Smooth muscle cell (in vitro differentiated cells): ENCODE data around the gene PDE8B. TPM values are rescaled to one million over a fixed set of nuclear protein-coding genes. Genes with fewer than 3 reads are reported as not detected.

Source experiments
- DNase-seq: peaks from one replicate; lab custom pipeline; 2025; ENCODE audit not compliant: unreplicated experiment; lab: John Stamatoyannopoulos, UW
- H2AFZ ChIP-seq: fragments of 200-600 bp; sonication (generic); 2 replicates; pipeline ENCODE4 v1.6.0; 2016; ENCODE audit warnings: antibody characterized with exemption, low read depth, mild to moderate bottlenecking
- H3F3A ChIP-seq: fragments of 200-600 bp; sonication (generic); 2 replicates; pipeline ENCODE4 v1.6.0; 2017; ENCODE audit warnings: antibody characterized with exemption, low read depth
- H3K27ac ChIP-seq: fragments of 200-600 bp; sonication (generic); 2 replicates; pipeline ENCODE4 v1.5.1; 2016; ENCODE audit warnings: low read depth, mild to moderate bottlenecking
- H3K27me3 ChIP-seq: fragments of 200-600 bp; sonication (generic); 2 replicates; pipeline ENCODE4 v1.6.1; 2016; ENCODE audit warnings: low read depth, mild to moderate bottlenecking
- H3K36me3 ChIP-seq: fragments of 200-600 bp; sonication (generic); 2 replicates; pipeline ENCODE4 v1.5.1; 2016; ENCODE audit warnings: low read depth
- H3K4me1 ChIP-seq: fragments of 200-600 bp; sonication (generic); 2 replicates; pipeline ENCODE4 v1.5.1; 2016; ENCODE audit warnings: low read depth
- H3K4me2 ChIP-seq: fragments of 200-600 bp; sonication (generic); 2 replicates; pipeline ENCODE4 v1.6.0; 2016; ENCODE audit warnings: mild to moderate bottlenecking
- H3K4me3 ChIP-seq: fragments of 200-600 bp; sonication (generic); 2 replicates; pipeline ENCODE4 v1.5.1; 2016; ENCODE audit warnings: mild to moderate bottlenecking
- H3K79me2 ChIP-seq: fragments of 200-600 bp; sonication (generic); 2 replicates; pipeline ENCODE4 v1.6.0; 2016; ENCODE audit warnings: low read depth, mild to moderate bottlenecking
- H3K9ac ChIP-seq: fragments of 200-600 bp; sonication (generic); 2 replicates; pipeline ENCODE4 v1.6.0; 2016; ENCODE audit warnings: low read depth
- H3K9me3 ChIP-seq: fragments of 200-600 bp; sonication (generic); replicated peaks from 2 replicates; pipeline ENCODE4 v1.5.1; 2016; ENCODE audit warnings: low read depth
- H4K20me1 ChIP-seq: fragments of 200-600 bp; sonication (generic); 2 replicates; pipeline ENCODE4 v1.6.0; 2016; ENCODE audit warnings: low read depth
- CTCF ChIP-seq: fragments of 200-600 bp; sonication (generic); IDR thresholded peaks from 2 replicates; pipeline ENCODE4 v1.5.1; 2017; ENCODE audit warnings: borderline replicate concordance, mild to moderate bottlenecking, antibody characterized with exemption; ENCODE audit not compliant: insufficient read depth, poor library complexity, severe bottlenecking
- WGBS: methylation state at CpG from one replicate; pipeline ENCODE4 v1.1.7; 2016; ENCODE audit warnings: low lambda C conversion rate; 5-methylcytosine and 5-hydroxymethylcytosine counted together
- polyA plus RNA-seq: library from polyadenylated mRNA; unstranded; fragments of >200 nt; fragmentation: Nextera tagmentation; extraction: Ambion mirVana; gene quantifications from 2 replicates; pipeline ENCODE4 v1.2.1, GENCODE V29; 2016
- total RNA-seq: library from RNA; depleted of rRNA; stranded (reverse); fragments of >200 nt; gene quantifications from 2 replicates; pipeline ENCODE4 v1.2.3, GENCODE V29; 2014

PDE8B gene
- total and polyA plus RNA-seq, 2 experiments from 2014 or later: 0.13 to 0.18 TPM

- WGBS: 56% methylated on average over 4 of the region's 4 CpGs
- Histone ChIP-seq H3K9me3 (no peaks in the 10 kb centered on the region), H2AFZ (peak overlapping the region; percentile 73), H3K4me2 (peak overlapping the region; percentile 58), H3K79me2 (no peaks in the 10 kb centered on the region), H3K36me3 (no peaks in the 10 kb centered on the region), H3K27me3 (no peaks in the 10 kb centered on the region), H3K4me1 (peaks cover 3% of the 10 kb centered on the region), H3K27ac (peak overlapping the region; percentile 43), H3K9ac (peak overlapping the region; percentile 43), H3F3A (no peaks in the 10 kb centered on the region), H3K4me3 (no peak overlapping the region), H4K20me1 (no peaks in the 10 kb centered on the region)
- no peak for TF ChIP-seq CTCF
- DNase-seq: no peak
These were observed 42.8 kb upstream of the PDE8B start for GRCh38 chr5:77167695-77168121.

GRCh38 chr5:77168161-77168878 is 42.2 kb upstream of the PDE8B start:
- Histone ChIP-seq H3K4me2 (peak overlapping the region; percentile 58), H3K4me1 (peaks cover 3% of the 10 kb centered on the region), H4K20me1 (no peaks in the 10 kb centered on the region), H3K9ac (no peak overlapping the region), H3K36me3 (no peaks in the 10 kb centered on the region), H3K27me3 (no peaks in the 10 kb centered on the region), H3K4me3 (no peak overlapping the region), H3F3A (no peaks in the 10 kb centered on the region), H3K27ac (peak overlapping the region; percentile 25), H3K9me3 (no peaks in the 10 kb centered on the region), H2AFZ (peak overlapping the region; percentile 50), H3K79me2 (no peaks in the 10 kb centered on the region)
- no peak for TF ChIP-seq CTCF
- no peak for DNase-seq
- 81% methylated on average over 9 of the region's 9 CpGs for WGBS

GRCh38 chr5:77168879-77169244 is 41.6 kb upstream of the PDE8B start:
- Histone ChIP-seq H3K36me3 (no peaks in the 10 kb centered on the region), H3K4me2 (no peak overlapping the region), H3K4me1 (peaks cover 3% of the 10 kb centered on the region), H3K27ac (no peak overlapping the region), H3K9ac (no peak overlapping the region), H3K4me3 (no peak overlapping the region), H2AFZ (peak overlapping the region; percentile 50), H3K79me2 (no peaks in the 10 kb centered on the region), H3K9me3 (no peaks in the 10 kb centered on the region), H4K20me1 (no peaks in the 10 kb centered on the region), H3K27me3 (no peaks in the 10 kb centered on the region), H3F3A (no peaks in the 10 kb centered on the region)
- DNase-seq: no peak
- TF ChIP-seq CTCF: no peak
- WGBS: 65% methylated on average over 3 of the region's 3 CpGs
